HG02840 (cell line): ENCODE results near the gene OR6C2.
"Not testable (repeated sequence)": the region's sequence is repeated elsewhere in the genome, so short reads cannot be mapped to it uniquely, and the experiment has no call there.

Experiments
- ATAC-seq: cut with Tn5 transposase; IDR thresholded peaks from one replicate; pipeline ENCODE4 v1.9.1; 2021; ENCODE audit warnings: mild to moderate bottlenecking, moderate library complexity, moderate number of reproducible peaks; ENCODE audit not compliant: unreplicated experiment, low FRiP score

The OR6C2 gene

DNA sequence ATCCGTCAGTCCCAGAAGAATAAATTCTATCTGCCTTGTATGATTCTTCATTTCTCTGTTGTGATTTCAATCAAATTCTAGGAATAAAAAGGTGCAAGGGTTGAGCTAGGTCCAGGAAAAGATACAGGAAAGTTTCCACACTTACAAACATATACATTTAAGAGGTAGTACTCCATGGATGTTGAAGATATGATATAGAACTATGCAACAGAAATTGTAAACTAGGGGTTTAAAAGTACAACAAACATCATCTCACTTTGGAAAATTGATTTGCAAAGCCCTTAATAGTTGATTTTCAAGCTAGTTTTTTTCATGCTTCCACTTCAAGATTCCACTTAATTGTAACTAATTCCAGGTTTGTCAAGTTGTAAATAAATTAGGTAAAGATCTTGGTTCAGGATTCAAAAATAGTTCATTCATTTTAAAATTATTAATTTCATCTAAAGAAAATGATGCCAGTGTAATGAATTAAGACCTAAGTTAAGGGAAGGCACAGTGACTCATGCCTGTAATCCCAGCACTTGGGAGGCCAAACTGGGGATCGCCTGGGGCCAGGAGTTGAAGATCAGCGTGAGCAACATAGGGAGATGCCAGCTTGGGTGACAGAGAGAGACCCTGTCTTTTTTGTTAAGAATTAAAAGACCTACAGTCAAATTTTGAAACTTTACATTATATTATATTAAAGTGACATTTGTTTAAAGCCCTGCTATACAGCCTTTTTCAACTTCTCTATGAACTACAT, 26.4 kb downstream of the OR6C2 start, which contains the start of gene OR6C70:
Gene OR6C70 (minus strand): TSS at position 51 of the 742 bp plus-strand sequence. CDS start 0 bp downstream, at position 51.
- no peak for ATAC-seq

- ATAC-seq, result no peak
These were observed 28.4 kb downstream of the OR6C2 start for GRCh38 chr12:55472264-55472663.

GRCh38 chr12:55479136-55479535, 35.3 kb downstream of the OR6C2 start:
- ATAC-seq, result not testable (repeated sequence)

- not testable (repeated sequence) for ATAC-seq
These were observed 40.4 kb downstream of the OR6C2 start for GRCh38 chr12:55484284-55484683.

DNA sequence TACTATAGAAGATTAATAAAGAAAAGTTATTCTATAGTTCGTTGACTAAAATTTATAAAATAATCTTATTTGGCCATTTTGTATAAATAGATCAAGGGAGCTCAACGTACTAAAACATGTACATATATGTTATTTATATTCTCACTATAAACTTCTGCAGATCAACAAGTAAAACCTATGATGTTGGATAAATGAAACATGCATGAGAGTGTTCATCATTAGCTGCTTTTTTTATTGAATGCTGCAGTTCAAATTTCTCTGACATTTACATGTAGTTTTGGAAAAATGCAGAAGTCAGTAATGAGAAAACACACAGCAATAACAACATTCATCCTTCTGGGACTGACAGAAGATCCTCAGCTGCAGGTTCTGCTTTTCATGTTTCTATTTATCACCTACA, 48.2 kb downstream of the OR6C2 start, which contains the start of gene OR6C68:
Gene OR6C68 (plus strand): TSS at position 301 of the 400 bp plus-strand sequence. CDS start 0 bp downstream, at position 301.
- no peak for ATAC-seq

GRCh38 chr12:55495490-55495889, 51.6 kb downstream of the OR6C2 start:
- ATAC-seq, result no peak

DNA sequence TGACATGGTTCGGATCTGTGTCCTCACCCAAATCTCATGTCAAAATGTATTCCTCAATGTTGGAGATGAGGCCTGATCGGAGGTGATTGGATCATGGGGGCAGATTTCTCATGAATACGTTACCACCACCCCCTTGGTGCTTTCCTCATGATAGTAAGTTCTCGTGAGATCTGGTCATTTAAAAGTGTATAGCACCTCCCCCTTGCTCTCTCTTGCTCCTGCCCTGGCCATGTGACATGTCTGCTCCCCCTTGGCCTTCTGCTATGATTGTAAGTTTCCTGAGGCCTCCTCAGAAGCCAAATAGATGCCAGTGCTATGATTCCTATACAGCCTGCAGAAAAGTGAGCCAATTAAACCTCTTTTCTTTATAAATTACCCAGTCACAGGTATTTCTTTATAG, 55.4 kb downstream of the OR6C2 start:
- no peak for ATAC-seq

GRCh38 chr12:55499810-55500252, 56.0 kb downstream of the OR6C2 start:
- ATAC-seq, result no peak

DNA sequence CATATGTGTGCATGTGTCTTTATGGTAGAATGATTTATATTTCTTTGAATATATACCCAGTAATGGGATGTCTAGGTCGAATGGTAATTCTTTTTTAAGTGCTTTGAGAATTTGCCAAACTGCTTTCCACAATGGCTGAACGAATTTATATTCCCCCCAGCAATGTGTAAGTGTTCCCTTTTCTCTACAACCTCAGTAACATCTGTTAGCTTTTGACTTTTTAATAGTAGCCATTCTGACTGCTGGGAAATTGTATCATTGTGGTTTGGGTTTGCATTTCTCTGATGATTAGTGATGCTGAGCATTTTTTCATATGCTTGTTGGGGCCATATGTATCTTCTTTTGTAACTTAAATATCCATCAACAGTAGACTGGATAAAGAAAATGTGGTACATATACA, 57.7 kb downstream of the OR6C2 start:
- ATAC-seq, result no peak
